GM12891 (cell line): ENCODE data around the gene LIFR.

ENCODE experiments used
- DNase-seq: peaks from one replicate; pipeline ENCODE4 v3.0.0; 2011; ENCODE audit warnings: low spot score; ENCODE audit not compliant: insufficient read length
- FAIRE-seq: peaks from 2 replicates; lab custom pipeline; 2011; peaks lifted over from hg19 to GRCh38; lab: Jason Lieb, UNC
- PAX5 ChIP-seq: IDR thresholded peaks from 2 replicates; pipeline ENCODE4 v1.6.1; 2011; ENCODE audit warnings: low read length, moderate library complexity, mild to moderate bottlenecking; ENCODE audit not compliant: insufficient read depth, severe bottlenecking
- POLR2A ChIP-seq: IDR thresholded peaks from 2 replicates; pipeline ENCODE4 v1.6.1; 2011; ENCODE audit warnings: low read depth, low read length, control low read depth
- POLR2AphosphoS5 ChIP-seq: IDR thresholded peaks from 2 replicates; pipeline ENCODE4 v1.6.1; 2011; ENCODE audit warnings: low read depth, low read length, control low read depth
- POU2F2 ChIP-seq: IDR thresholded peaks from 2 replicates; pipeline ENCODE4 v1.6.1; 2011; ENCODE audit warnings: low read depth, mild to moderate bottlenecking, control low read depth, low read length, moderate library complexity
- SPI1 ChIP-seq: IDR thresholded peaks from 2 replicates; pipeline ENCODE4 v1.6.1; 2011; ENCODE audit warnings: low read depth, low read length, control low read depth
- TAF1 ChIP-seq: IDR thresholded peaks from 2 replicates; pipeline ENCODE4 v1.6.1; 2011; ENCODE audit warnings: low read depth, low read length, control low read depth

LIFR gene

GRCh38 chr5:38462976-38463633 is 93.3 kb downstream of the LIFR start:
- FAIRE-seq: no peak
- TF ChIP-seq TAF1 (no peak), SPI1 (no peak), POU2F2 (no peak), PAX5 (no peak), POLR2A (no peak), POLR2AphosphoS5 (no peak)
- DNase-seq: no peak

GRCh38 chr5:38458174-38458573 is 98.3 kb downstream of the LIFR start:
- TF ChIP-seq POLR2AphosphoS5 (no peak), SPI1 (no peak), POLR2A (no peak), PAX5 (no peak), TAF1 (no peak), POU2F2 (no peak)
- FAIRE-seq (no peak), DNase-seq (no peak)

GRCh38 chr5:38456657-38457399 is 99.6 kb downstream of the LIFR start:
- FAIRE-seq: no peak
- no peak for DNase-seq
- no peak for TF ChIP-seq PAX5

- DNase-seq: no peak
- FAIRE-seq: no peak
Measured at GRCh38 chr5:38455796-38456330, 100.6 kb downstream of the LIFR start.

GRCh38 chr5:38453921-38454320 is 102.5 kb downstream of the LIFR start:
- no peak for FAIRE-seq
- no peak for TF ChIP-seq PAX5
- no peak for TF ChIP-seq TAF1
- TF ChIP-seq POLR2AphosphoS5: no peak
- TF ChIP-seq POLR2A: no peak
- TF ChIP-seq SPI1: no peak
- TF ChIP-seq POU2F2: no peak
- no peak for DNase-seq

More at GRCh38 chr5:38455796-38456330, 100.6 kb downstream of the LIFR start:
- TF ChIP-seq POLR2AphosphoS5 (no peak), PAX5 (no peak), POLR2A (no peak)

- peak; percentile 41 for DNase-seq
- peak; percentile 94 for FAIRE-seq
- TF ChIP-seq POLR2AphosphoS5: no peak; the same call in 1 of the 2 replicates
- TF ChIP-seq POU2F2: peak; percentile 91
- TF ChIP-seq PAX5: peak; percentile 81
- TF ChIP-seq SPI1: peak; percentile 98
Measured at GRCh38 chr5:38453506-38453905, 102.9 kb downstream of the LIFR start.

- FAIRE-seq (no peak), DNase-seq (no peak)
- no peak for TF ChIP-seq TAF1
- TF ChIP-seq POLR2A: no peak
- TF ChIP-seq POLR2AphosphoS5: no peak
- TF ChIP-seq SPI1: no peak
- TF ChIP-seq POU2F2: no peak
- TF ChIP-seq PAX5: no peak
Measured at GRCh38 chr5:38452201-38452600, 104.2 kb downstream of the LIFR start.

GRCh38 chr5:38451074-38451725 is 105.2 kb downstream of the LIFR start:
- DNase-seq: no peak
- FAIRE-seq: no peak
- no peak for TF ChIP-seq PAX5
- no peak for TF ChIP-seq POLR2AphosphoS5
- no peak for TF ChIP-seq POLR2A
- TF ChIP-seq TAF1: no peak
- no peak for TF ChIP-seq SPI1
- no peak for TF ChIP-seq POU2F2

- TF ChIP-seq POLR2A: no peak
- no peak for TF ChIP-seq PAX5
- no peak for TF ChIP-seq POLR2AphosphoS5
- no peak for TF ChIP-seq TAF1
- no peak for TF ChIP-seq POU2F2
- no peak for TF ChIP-seq SPI1
- DNase-seq: no peak
- FAIRE-seq: no peak
Measured at GRCh38 chr5:38450627-38451026, 105.8 kb downstream of the LIFR start.
